ENCODE measurements around the gene NUP43.

- TF ChIP-seq CTCF (IDR thresholded peaks at IDR 0.05) (no peak), EP300 (IDR thresholded peaks at IDR 0.05) (no peak)
These were observed 31.9 kb downstream of the NUP43 start for GRCh38 chr6:149714442-149714841.

Measured in tibial nerve (tissue), 4 donors.